Measurements from ENCODE around the gene RGS8.
"Not testable (repeated sequence)": the region's sequence is repeated elsewhere in the genome, so short reads cannot be mapped to it uniquely, and the experiment has no call there.

The RGS8 gene

DNA sequence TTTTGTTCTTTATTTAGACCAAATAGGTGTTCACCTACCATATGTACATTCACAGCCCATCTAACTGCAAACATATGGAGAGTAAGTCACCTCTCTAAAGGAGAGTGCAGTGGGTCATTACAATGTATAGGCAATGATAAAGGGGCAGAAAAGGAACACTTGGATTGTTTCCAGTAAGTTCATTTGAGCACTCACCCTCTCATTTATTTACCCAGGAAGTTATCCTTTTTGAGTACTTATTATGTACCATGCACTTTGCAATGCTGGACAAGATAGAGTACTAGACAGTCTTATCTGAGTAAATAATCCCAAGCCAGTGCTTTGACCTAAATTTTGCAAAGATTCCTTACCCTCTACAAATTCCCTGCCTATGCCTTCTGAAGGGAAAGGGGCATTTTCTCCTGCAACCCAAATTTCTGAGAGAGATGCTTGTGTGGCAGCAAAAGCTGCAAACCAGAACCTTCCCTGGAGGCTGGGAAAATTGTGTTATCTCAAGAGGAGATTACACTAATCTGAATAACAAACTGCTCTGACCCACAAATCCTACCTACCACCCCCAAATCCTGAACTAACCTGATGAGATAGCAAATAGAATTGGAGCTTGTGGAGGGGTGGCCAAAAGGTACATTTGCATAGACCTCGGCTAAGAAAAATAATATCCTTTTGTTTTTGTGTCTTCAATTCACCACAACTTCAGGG is 18.6 kb upstream of the RGS8 start:
- DNase-seq, result no peak

DNA sequence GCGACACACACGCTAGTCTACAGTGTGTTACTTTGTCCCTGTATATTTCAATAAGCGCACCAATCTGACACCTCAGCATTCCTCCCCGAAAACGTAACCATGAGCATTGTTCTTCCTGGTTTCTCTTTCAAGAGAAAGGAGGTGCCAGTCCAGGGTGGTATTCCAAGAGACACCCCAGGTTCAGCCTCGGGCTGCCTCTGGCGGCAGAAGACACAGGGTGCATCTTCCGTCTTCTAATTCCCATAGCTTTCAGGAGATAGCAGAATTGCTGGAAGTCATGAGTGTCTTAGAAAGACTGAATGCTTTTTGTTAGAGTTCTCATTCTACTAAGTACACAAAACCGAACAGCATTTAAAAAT is 15.9 kb upstream of the RGS8 start:
- no peak for DNase-seq

DNA sequence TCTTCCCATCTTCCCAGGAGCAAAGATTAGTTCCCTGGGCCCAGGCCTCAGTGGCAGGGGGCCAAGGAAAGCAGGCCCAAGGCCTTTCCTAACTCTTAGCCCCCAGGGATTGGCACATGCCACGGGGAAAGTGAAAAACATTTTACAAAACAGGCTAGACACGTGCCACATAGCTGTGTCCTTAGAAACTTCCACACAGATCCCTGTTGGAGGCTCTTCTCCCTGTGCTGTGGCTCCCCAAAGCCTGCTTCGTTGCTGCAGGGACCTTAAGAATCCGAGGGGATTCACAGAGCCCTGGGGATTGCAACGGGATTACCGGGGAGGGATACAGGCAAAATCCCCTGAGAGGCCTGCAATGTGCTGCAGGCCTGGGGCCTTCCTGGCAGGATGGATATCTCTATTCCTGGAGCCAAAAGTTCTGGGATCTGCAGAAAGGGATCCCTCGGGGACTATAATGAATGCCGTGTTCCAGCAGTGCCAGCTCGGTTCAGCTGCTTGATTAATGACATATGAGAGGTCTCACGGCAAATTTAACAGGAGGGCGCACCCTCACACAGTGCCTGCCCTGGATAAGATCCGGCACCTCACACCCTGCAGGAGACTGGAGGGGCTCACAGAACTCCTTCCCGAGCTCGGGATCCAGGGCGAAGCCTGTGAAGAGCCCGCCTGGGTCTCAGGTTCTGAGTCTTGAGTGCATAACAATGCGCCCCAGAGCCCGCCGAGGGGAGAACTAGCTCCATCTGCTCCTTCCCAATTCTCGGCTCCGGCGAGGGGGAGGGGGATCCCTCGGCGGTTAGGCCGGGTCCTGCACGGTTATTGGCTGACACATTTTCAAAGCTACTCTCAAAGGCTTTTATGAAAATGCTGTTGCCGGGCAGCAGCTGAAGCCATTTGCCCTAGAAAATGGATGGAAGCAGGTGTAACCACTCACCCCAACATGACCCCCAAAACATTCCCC is 15.3 kb upstream of the RGS8 start:
- DNase-seq, result peak in 20 of 51 donors; percentile 2 to 60 (median 20)

DNA sequence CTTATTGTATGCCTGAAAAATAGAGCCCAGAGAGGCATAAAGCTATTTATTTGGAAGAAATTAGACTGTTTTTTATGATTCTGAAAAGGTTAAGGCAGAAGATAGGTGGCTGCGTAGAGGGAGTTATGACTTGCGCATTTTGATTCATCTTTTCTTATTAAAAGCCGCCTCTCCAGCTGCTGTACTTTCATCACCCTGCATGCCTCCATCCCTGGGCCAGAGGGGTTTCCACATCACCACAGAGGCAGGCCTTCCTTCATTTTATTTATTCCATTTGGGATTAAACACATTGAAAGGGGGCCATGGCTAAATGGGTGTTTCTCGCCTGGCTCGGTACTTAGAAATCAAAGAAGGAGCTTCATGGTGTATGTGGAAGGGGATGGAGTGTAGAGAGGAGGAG is 14.6 kb upstream of the RGS8 start:
- DNase-seq, result no peak

DNA sequence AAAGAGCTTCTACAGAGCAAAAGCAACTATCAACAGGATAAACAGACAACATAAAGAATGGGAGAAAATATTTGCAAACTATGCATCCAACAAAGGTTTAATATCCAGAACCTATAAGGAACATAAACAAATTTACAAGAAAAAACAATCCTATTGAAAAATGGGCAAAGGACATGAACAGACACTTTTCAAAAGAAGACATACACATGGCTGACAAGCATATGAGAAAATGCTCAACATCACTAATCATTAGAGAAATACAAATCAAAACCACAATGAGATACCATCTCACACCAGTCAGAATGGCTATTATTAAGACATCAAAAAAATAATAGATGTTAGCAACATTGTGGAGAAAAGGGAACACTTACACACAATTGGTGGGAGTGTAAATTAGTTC is 8.8 kb upstream of the RGS8 start:
- DNase-seq, result not testable (repeated sequence)

DNA sequence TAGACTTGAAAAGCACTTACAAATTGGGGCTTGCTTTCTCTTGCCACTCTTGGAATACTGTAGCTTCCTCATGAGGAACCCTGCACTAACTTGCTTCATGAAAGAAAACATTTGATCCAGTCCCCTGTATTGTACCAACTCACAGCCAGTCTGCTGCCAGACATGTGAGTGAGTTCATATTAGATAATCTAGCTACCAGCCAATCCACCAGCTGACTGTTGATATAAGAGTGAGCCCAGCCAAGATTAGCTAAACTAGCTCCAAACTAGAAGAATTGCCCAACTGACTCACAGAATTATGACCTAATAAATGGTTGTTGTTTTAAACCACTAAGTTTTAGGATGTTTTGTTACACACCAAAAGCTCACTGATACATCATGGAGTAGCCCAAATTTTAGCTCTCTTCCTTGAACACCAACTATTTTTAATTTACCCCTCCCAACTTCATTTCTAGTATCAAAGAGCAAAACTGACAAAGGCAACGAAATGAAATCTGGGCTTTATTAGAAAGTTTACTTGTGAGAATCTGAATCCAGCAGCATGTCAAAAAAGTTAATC is 6.6 kb upstream of the RGS8 start:
- DNase-seq, result no peak

DNA sequence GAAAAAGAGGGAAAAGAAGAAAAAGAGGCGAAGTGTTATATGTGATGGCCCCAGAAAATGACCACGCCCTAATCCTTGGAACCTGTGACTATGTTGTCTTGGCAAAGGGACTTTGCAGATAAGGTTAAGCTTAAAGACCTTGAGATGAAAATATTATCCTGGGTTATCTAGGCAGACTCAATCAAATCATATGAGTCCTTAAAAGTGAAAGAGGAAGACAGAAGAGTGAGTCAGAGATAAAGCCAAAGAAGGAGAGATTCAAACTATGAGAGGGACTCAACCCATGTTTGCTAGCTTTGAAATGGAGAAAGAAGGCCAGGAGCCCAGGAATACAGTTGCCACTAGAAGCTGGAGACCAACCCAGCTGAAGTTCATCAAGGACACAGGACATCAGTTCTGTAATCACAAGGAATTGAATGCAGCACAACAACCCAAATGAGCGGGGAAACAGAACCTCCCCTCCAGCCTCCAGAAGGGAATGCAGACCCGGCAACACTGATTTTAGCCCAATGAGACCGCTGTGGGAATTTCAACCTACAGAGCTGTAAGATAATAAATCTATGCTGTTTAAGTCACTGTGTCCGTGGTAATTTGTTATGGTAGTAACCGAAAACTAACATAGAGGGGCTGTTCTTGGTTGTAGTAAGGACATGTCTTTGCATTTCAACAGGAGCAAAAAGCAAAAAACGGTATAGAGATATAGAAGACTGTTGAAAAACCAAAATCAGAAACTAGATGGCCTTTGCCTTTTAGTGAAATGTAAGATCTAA is 4.2 kb upstream of the RGS8 start:
- no peak for DNase-seq

DNA sequence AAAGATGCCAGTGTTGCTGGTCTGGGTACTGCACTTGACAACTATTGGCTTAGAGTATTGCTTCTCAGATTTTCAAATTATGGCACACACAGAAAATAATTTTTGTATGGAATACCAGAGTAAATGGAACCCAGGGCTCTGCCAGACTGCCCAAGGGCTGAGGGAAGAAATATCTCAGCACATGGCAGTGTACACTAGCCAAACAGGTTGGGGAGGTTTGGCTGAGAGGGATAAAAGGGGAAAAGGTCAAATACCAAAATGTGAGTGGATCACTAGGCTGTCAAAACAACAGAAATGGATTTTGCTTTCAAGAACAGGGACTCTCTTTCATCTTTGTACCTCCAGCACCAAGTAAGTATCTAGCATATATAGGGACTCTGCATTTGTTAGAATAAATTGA is 3.0 kb upstream of the RGS8 start:
- no peak for DNase-seq

DNA sequence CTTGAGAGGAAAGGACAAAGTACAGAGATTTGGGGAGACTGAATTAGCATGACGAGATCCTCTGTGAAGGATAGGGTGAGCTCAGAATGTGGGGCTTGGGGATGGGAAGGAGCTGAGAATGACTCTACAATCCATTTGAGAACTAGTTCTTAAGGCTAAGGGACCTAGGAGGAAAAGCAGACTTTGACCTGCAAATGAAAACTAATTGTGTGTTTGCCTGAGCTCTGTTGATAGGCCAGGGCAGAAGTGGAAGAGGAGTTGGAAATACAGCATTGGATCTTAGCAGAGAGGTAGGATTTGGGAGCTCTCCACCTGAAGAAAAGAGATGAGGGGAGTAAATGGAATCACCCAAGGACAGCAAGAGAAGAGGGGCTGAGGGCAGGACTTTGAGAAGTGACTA is 2.1 kb upstream of the RGS8 start:
- no peak for DNase-seq

DNA sequence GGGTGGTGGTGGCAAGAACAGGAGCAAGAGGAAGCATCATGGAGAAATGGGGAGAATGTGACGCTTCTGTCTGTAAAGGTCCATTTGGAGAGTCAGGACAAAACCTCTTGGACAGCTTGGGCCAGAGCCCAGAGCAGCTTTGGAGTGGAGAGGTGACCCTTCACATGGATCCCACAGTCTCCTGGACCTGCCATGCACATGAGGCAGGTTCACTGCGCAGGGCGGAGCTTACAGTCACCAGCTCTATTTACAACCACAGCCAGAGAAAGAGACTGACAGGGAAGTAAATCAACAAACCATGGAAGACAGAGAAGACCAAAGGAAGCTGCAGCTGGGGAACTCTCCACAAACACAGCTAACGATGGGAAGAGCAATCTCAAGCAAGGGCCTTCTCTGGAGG is 828 bp upstream of the RGS8 start:
- DNase-seq, result no peak

DNA sequence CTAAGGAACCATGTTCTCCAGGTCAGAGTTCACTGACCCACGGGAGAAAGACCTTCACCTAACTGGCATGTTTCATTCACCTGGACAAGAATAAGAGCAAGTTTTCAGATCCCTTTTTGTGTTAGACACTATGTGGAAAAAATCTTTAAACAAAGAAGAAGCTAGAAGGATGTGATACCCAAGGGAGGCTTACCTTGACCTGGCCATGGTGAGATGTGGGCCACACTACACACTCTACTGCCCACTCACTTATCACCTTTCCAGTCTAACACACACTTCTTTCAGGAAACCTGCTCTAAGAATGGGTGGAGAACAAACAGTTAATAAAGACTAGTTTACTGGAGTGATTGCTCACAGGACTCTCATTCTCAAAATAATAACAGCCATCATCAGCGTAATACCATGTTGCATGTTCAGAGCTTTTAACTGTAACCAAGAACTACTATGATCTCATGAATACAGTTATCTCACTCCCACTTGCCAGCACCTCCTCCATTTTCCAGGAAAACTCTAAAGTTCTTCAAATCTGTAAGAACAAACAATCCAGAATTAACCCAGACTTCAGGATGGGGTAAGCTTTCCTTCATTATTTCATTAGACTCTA is 1.4 kb downstream of the RGS8 start:
- DNase-seq, result no peak

DNA sequence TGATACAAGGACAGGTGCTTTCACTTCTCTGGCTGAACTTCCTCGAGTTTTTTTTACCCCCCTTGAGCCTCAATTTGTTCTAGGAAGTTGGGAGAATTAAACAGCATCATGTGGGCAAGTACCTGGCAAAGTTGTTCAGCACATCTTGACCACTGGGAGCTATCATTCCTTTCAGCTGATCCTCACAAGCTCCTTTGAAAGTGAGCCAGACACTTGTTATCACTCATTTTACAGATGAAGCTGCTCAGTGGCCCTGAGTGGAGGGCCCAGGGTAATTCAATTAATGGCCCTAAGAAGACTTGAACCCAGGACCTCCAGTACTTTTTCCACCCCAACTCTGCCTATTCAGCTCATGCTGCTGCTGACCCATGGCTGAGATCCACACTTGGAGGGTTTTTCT is 2.0 kb downstream of the RGS8 start:
- DNase-seq, result no peak

DNA sequence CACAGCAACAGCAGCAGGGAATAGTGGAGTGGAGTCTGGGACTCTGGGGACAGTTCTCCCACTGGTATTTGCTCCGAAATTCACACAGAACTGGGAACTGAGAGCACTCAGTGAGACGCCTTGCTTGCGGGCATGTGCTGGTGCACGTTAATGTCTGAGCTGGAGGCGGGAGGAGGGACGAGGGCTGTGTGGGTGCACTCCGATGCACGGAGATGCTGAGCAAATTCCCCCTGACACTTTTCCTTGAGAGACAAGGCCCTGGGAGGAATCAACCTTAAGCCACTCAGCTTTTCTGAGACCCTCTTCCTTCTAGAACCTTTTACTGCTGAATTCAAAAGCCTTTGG is 2.8 kb downstream of the RGS8 start:
- peak in 2 of 51 donors; percentile 24 to 65 for DNase-seq

DNA sequence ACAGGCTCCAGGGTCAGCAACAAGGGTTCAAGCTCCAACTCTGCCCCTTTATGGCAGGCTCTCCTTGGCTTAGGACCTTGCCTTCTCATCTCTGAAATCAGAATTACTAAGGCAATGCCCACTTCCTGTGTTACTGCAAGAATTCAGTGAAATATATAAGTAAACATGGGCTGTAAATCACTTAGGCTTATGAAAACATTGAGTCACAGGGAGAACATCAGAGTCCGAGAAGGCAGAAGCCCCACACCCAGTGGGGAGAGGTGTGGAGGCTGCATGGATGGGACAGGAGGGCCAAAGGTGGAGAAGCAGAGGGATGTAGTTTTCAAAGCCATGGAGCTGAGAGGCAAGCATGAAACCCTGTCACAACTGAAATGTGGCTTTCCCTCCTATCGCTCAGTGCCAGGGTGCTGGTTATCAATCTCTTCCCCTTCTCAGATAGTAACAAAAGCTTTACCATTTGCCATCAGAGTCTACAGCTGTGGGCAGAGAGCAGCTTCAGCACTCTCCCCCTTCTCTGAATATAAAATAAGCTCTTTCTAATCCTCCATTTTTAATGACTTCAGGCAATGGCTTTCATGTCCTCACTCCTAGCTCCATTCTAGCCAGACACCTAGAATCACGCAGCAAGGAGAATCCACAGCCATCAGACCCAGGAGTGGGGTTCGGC is 3.4 kb downstream of the RGS8 start:
- DNase-seq, result peak in 1 of 51 donors; percentile 65

DNA sequence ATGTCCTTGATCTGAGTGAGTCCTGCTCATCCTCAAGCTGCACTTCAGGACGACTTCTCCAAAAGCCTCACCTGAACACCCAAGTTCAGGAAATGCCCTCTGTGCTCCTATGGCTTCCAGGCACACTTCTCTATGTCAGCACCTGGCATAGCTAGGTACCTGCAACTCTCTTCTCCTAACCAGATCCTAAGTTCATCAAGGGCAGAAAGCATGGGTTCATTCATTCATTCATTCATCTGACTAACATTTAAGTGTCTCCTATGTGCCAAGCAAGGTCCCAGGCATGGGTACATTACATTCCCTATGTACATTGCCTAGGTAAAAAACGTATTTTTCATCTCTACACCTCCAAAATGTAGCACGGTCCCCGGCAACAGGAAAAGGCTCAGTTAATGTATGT is 4.0 kb downstream of the RGS8 start:
- DNase-seq, result no peak

DNA sequence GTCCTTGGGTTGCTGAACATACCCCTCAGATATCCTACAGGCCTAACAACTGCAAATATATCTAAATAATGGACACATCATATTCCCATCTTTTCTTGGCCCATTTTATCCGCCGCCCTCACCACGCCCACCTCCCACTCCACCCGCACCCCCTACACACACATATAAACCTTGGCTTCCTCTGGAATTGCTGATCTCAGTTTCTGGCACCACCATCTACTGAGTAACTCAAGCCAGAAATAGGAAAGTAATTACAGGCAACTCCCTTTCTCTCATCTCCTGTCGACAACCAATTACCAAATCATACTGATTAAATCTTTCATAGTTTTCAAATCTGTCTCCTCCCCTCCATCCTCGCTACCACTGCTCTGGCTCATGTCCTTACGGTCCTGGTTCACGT is 4.7 kb downstream of the RGS8 start:
- DNase-seq, result peak in 1 of 51 donors; percentile 21

DNA sequence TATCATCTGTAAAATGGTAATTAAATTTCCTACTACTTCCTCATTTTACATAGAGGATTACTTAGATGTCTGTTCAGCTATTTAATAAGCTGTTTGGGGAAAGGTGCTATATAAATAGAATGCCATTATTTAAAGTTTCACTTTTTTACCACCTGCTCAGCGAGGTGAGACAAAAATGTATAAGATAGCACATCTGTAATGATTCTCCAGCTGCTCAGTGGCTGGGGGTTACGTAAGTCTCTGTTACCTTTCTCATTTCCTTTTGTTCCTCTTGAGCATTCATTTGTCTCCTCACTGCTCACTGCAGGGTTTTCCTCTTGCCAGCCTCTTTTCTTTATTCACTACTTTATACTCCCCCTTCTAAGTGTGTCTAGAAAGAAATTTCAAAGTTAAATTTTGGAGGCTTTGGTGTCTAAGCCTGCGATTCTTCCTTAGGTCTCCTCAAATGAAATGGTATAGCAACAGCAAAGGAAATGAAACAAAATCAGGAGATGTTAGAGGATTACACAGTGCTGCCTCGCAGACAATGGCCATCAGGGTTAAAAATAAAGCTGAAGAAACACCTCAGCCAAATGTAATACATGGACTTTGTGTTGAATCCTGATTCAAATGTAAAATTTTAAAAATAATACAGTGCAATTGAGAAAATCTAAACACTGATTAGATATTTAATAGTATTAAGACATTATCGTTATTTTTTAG is 6.8 kb downstream of the RGS8 start:
- DNase-seq, result peak in 1 of 51 donors; percentile 26

DNA sequence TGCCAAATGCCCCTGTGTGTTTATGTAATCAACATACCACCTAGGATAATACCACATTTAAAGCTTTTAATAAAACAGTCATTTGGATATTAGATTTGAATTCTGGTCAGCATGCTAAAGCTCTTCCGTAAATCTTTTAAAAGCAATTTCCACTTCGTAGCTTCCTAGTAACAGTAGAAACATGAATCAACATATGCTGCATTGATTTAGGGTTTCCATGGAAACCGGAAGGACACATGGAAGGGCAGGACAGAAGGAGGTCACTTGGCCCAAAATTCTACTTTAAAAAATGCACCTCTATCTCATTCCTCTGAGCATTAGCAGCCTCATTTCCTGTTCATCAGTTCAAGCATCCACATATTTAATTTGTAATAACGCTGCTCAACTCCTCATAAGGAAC is 8.1 kb downstream of the RGS8 start:
- DNase-seq, result no peak

DNA sequence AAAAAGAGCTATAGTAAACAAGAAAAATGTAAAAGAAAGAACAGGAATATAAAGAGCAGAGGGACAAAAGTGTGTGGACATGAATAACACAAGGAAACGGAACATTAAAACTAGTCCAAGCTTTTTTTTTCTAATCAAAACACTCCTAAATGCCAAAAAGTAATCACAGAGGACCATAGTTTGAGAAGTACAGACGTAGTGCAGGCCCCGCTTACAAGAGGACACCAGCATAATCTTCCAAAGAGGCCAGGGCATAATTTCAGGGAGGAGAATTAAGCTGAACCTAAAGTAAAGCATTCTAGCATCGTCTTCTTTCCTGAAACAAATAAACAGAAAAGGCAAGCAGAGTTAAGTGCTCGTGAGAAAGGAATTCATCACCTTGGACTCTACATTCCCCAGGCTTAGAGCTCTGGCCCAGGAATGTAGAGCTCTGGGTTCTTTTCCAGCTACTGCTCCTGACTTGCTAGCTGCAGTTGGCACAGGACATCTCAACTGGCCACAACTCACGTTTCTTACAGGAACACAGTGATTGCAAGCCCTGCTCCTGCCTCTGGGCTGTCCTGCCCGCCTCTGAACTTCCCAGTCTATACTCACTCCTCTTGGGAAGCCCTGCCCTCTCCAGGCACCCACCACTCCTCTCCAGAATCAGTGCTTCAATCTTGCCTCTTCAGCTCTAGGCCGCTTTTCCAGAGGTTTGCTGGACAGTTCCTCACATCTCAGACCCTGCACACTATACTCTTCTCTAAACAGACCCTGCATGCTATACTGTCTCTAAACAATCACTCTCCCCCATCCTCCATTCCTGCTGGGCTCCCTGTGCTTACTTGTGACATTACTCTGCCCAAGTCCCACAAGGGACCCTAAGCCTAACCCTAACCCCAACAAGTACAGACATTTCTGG is 9.8 kb downstream of the RGS8 start:
- peak in 1 of 51 donors; percentile 10 for DNase-seq
